Keratinocyte (primary cell): Measurements from ENCODE around the gene DIP2C. TPM values are rescaled to one million over a fixed set of nuclear protein-coding genes. Genes with fewer than 3 reads are reported as not detected.

Source experiments
- DNase-seq: peaks from one replicate; pipeline ENCODE4 v3.0.0-alpha.2; 2011; ENCODE audit warnings: low read depth, missing footprints, low spot score
- FAIRE-seq: peaks from 2 replicates; lab custom pipeline; 2011; peaks lifted over from hg19 to GRCh38; lab: Jason Lieb, UNC
- H2AFZ ChIP-seq: 2 replicates; pipeline ENCODE4 v1.6.0; 2012; ENCODE audit warnings: low read length, control low read depth, inconsistent platforms; ENCODE audit not compliant: control insufficient read depth
- H3K27ac ChIP-seq: 2 replicates; pipeline ENCODE4 v1.5.1; 2011; ENCODE audit warnings: low read length; ENCODE audit not compliant: control insufficient read depth, insufficient read depth
- H3K27me3 ChIP-seq: 3 replicates; pipeline ENCODE4 v1.6.0; 2011; ENCODE audit warnings: low read length; ENCODE audit not compliant: control insufficient read depth, insufficient read depth; ENCODE audit errors: extremely low read depth
- H3K36me3 ChIP-seq, 2 experiments: 2 replicates in 1 of 2; 3 replicates in 1 of 2; pipeline ENCODE4 v1.5.1; 2011; ENCODE audit warnings: low read length in 2 of 2, mild to moderate bottlenecking in 1 of 2; ENCODE audit not compliant: control insufficient read depth in 2 of 2, insufficient read depth in 2 of 2; ENCODE audit errors: extremely low read depth in 1 of 2
- H3K4me1 ChIP-seq: 3 replicates; pipeline ENCODE4 v1.5.1; 2011; ENCODE audit warnings: low read length; ENCODE audit not compliant: control insufficient read depth, insufficient read depth; ENCODE audit errors: extremely low read depth
- H3K4me2 ChIP-seq: 3 replicates; pipeline ENCODE4 v1.6.0; 2011; ENCODE audit warnings: low read depth, low read length; ENCODE audit not compliant: control insufficient read depth, insufficient read depth; ENCODE audit errors: extremely low read depth
- H3K4me3 ChIP-seq, 3 experiments: fragments of 200-600 bp in 1 of 3; sonication (generic) in 1 of 3; 2 replicates in 2 of 3; 3 replicates in 1 of 3; pipeline ENCODE4 v1.5.1; 2011 to 2016; ENCODE audit warnings: low read length in 3 of 3, mild to moderate bottlenecking in 3 of 3, control low read depth in 2 of 3, inconsistent platforms in 1 of 3, low read depth in 1 of 3, mixed read lengths in 1 of 3, mixed run types in 1 of 3, moderate library complexity in 1 of 3; ENCODE audit not compliant: control insufficient read depth in 2 of 3, insufficient read depth in 2 of 3; ENCODE audit errors: extremely low read depth in 1 of 3
- H3K79me2 ChIP-seq: 2 replicates; pipeline ENCODE4 v1.6.0; 2012; ENCODE audit warnings: low read length; ENCODE audit not compliant: control insufficient read depth, insufficient read depth
- H3K9ac ChIP-seq: 3 replicates; pipeline ENCODE4 v1.6.0; 2011; ENCODE audit warnings: low read length; ENCODE audit not compliant: control insufficient read depth, insufficient read depth; ENCODE audit errors: extremely low read depth
- H3K9me1 ChIP-seq: 3 replicates; pipeline ENCODE4 v1.6.0; 2011; ENCODE audit warnings: low read length; ENCODE audit not compliant: control insufficient read depth, insufficient read depth; ENCODE audit errors: extremely low read depth
- H3K9me3 ChIP-seq: 2 replicates; pipeline ENCODE4 v1.5.1; 2012; ENCODE audit warnings: low read depth, low read length; ENCODE audit not compliant: control insufficient read depth
- H4K20me1 ChIP-seq: 3 replicates; pipeline ENCODE4 v1.6.0; 2011; ENCODE audit warnings: low read length; ENCODE audit not compliant: control insufficient read depth, insufficient read depth; ENCODE audit errors: extremely low read depth
- EZH2 ChIP-seq: IDR thresholded peaks from one replicate; pipeline ENCODE4 v1.6.1; 2012; ENCODE audit warnings: inconsistent platforms, mild to moderate bottlenecking, low read length, moderate library complexity
- dilution Hi-C: fragments of 300-500 bp; cut with MboI; formaldehyde crosslinking; loops from one replicate; pipeline ENCODE4 v1.7.0; 2020; ENCODE audit warnings: low sequenced_read_pairs; ENCODE audit not compliant: extremely low pct_ligation_motif_present
- polyA plus RNA-seq, 5 experiments: library from polyadenylated mRNA; depleted of rRNA in 3 of 5; stranded (reverse) in 3 of 5; stranded (forward) in 1 of 5; unstranded in 1 of 5; fragments of >200 nt; gene quantifications; 1 replicate in 1 of 5; 2 replicates in 3 of 5; 3 replicates in 1 of 5; pipeline versions ENCODE4 v1.2.1 to v1.2.3, GENCODE V29; 2011 to 2012; ENCODE audit warnings: missing spikeins in 2 of 5, low read depth in 1 of 5, low replicate concordance in 1 of 5
- TF ChIP-seq, protein P1 (sequence below), 3 experiments: IDR thresholded peaks in 1 of 3; conservative IDR thresholded peaks in 1 of 3; optimal IDR thresholded peaks in 1 of 3; 2 replicates in 2 of 3; 3 replicates in 1 of 3; pipeline versions ENCODE3 to v1.5.1; 2011; ENCODE audit warnings: low read length in 3 of 3, mild to moderate bottlenecking in 3 of 3, moderate library complexity in 2 of 3, control low read depth in 1 of 3, inconsistent platforms in 1 of 3; ENCODE audit not compliant: insufficient read depth in 2 of 3; ENCODE audit errors: extremely low read depth in 1 of 3

DIP2C gene
- polyA plus RNA-seq, 1 donor (not counting 4 experiments of a cell fraction or from before 2014, with no cell fraction given) = 1.3 TPM

DNA sequence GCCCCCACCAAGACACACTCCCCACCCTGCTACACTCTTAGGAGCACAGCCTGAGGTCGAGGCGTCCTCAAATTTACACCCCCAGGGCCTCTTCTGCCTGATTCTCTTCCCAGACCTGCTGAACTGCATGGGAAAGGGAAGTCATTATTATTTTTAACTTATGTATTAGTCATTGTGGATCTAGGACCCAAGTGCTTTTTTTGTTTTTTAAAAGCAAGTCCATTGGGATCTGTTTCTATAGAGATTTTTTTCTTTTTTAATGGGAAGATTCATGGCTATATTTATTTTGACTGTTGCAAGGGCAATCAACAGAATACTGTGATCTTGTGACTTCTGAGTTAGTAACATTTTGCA is 350.5 kb downstream of the DIP2C start:
- Histone ChIP-seq H3K4me3 (peak overlapping the region in 2 of 3 experiments; percentile 11 to 19), H3K4me2 (peak overlapping the region; percentile 76), H3K9ac (peak overlapping the region; percentile 72), H3K4me1 (peaks cover 31% of the 10 kb centered on the region), H4K20me1 (no peaks in the 10 kb centered on the region), H3K27ac (peak overlapping the region; percentile 96), H3K79me2 (no peaks in the 10 kb centered on the region), H3K36me3 (peaks cover 2 to 3% of the 10 kb centered on the region in 2 experiments), H2AFZ (peak overlapping the region; percentile 41), H3K27me3 (no peaks in the 10 kb centered on the region), H3K9me1 (no peaks in the 10 kb centered on the region), H3K9me3 (no peaks in the 10 kb centered on the region)
- FAIRE-seq = no peak
- no peak for DNase-seq
- no peak for TF ChIP-seq EZH2
- TF ChIP-seq, protein P1, sequence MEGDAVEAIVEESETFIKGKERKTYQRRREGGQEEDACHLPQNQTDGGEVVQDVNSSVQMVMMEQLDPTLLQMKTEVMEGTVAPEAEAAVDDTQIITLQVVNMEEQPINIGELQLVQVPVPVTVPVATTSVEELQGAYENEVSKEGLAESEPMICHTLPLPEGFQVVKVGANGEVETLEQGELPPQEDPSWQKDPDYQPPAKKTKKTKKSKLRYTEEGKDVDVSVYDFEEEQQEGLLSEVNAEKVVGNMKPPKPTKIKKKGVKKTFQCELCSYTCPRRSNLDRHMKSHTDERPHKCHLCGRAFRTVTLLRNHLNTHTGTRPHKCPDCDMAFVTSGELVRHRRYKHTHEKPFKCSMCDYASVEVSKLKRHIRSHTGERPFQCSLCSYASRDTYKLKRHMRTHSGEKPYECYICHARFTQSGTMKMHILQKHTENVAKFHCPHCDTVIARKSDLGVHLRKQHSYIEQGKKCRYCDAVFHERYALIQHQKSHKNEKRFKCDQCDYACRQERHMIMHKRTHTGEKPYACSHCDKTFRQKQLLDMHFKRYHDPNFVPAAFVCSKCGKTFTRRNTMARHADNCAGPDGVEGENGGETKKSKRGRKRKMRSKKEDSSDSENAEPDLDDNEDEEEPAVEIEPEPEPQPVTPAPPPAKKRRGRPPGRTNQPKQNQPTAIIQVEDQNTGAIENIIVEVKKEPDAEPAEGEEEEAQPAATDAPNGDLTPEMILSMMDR (optimal IDR thresholded peaks at IDR 0.05 in 1 of 3, IDR thresholded peaks at IDR 0.05 in 1 of 3, conservative IDR thresholded peaks at IDR 0.05 in 1 of 3; ENCODE audit: extremely low read depth in 1 of 3, insufficient read depth in 2 of 3, low read length in 3 of 3) = no peak
- dilution Hi-C loops = no loop called here

DNA sequence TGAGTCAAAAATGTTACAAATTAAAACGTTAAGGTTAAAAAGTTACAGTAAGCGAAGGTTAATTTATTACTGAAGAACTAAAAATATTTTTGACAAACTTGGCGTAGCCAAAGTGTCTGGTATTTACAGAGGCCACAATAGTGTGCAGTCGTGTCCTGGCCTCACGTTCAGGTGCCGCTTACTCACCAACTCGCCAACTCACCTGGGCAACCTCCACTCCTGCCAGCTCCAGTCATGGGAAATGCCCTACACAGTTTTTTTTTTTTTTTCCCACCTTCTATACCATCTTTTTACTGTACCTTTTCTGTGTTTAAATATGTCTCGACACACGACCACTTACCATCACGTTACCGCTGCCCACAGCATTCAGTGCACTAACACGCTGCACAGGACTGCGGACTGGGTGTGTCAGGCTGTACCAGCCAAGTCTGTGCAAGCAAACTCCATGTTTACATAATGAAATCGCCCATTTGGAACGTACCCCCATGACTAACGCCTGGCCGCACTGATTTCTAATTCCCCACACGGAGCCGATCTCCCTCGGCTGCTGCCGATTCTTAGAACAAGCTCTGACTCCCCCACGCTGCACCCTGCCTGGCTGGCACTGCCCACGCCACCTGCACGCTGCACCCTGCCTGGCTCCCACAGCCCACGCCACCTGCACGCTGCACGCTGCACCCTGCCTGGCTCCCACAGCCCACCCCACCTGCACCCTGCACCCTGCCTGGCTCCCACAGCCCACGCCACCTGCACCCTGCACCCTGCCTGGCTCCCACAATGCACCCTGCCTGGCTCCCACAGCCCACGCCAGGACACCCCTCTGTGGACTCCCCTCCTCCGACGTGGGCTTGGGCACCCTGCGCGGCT is 351.1 kb downstream of the DIP2C start:
- peak overlapping the region; percentile 96 for H3K27ac ChIP-seq
- peaks cover 31% of the 10 kb centered on the region for H3K4me1 ChIP-seq
- DNase-seq = peak; percentile 35
- peak overlapping the region; percentile 88 for H2AFZ ChIP-seq
- H3K36me3 ChIP-seq = peaks cover 2 to 3% of the 10 kb centered on the region in 2 experiments
- dilution Hi-C loops = no loop called here
- H3K4me3 ChIP-seq = peak overlapping the region; percentile 10 to 19 (median 11)
- H3K9me3 ChIP-seq = no peaks in the 10 kb centered on the region
- no peaks in the 10 kb centered on the region for H3K79me2 ChIP-seq
- peak overlapping the region; percentile 72 for H3K9ac ChIP-seq
- no peaks in the 10 kb centered on the region for H3K27me3 ChIP-seq
- H3K4me2 ChIP-seq = peak overlapping the region; percentile 76
- H3K9me1 ChIP-seq = no peaks in the 10 kb centered on the region
- FAIRE-seq = peak; percentile 91
- no peak for TF ChIP-seq EZH2
- TF ChIP-seq, protein P1 (optimal IDR thresholded peaks at IDR 0.05 in 1 of 3, IDR thresholded peaks at IDR 0.05 in 1 of 3, conservative IDR thresholded peaks at IDR 0.05 in 1 of 3; ENCODE audit: extremely low read depth in 1 of 3, insufficient read depth in 2 of 3, low read length in 3 of 3) = no peak
- no peaks in the 10 kb centered on the region for H4K20me1 ChIP-seq
